ENCODE results near the gene PKNOX2. TPM values are rescaled to one million over a fixed set of nuclear protein-coding genes. Genes with fewer than 3 reads are reported as not detected.

PKNOX2 gene
- total RNA-seq, 4 donors from 2014 or later, result 1.2 to 5.7 (median 2.2) TPM

- ATAC-seq, result no peak
- Histone ChIP-seq H3K27ac (no peak overlapping the region), H3K4me3 (no peak overlapping the region), H3K9me3 (no peaks in the 10 kb centered on the region), H3K36me3 (no peaks in the 10 kb centered on the region), H3K27me3 (no peaks in the 10 kb centered on the region), H3K4me1 (peaks cover 0 to 10% (median 2%) of the 10 kb centered on the region in 3 donors)
- 84% methylated on average over 5 of the region's 9 CpGs; no CpG with 5 or more reads in 1 of the 2 donors for WGBS, 2 donors (ENCODE audit: low coverage in 1 of 2)
- TF ChIP-seq CTCF (IDR thresholded peaks at IDR 0.05) (no peak), POLR2A (IDR thresholded peaks at IDR 0.05) (no peak), EP300 (IDR thresholded peaks at IDR 0.05) (no peak), POLR2AphosphoS5 (IDR thresholded peaks at IDR 0.05) (no peak)
These were observed 64.4 kb downstream of the PKNOX2 start for GRCh38 chr11:125228993-125229392.

GRCh38 chr11:125229916-125230315 is 65.4 kb downstream of the PKNOX2 start:
- no peaks in the 10 kb centered on the region for H3K9me3 ChIP-seq
- H3K27me3 ChIP-seq, result no peaks in the 10 kb centered on the region
- no peak overlapping the region for H3K4me3 ChIP-seq
- ATAC-seq, result no peak
- H3K36me3 ChIP-seq, result no peaks in the 10 kb centered on the region
- H3K27ac ChIP-seq, result no peak overlapping the region
- 80% methylated on average over 1 of the region's 2 CpGs; no CpG with 5 or more reads in 1 of the 2 donors for WGBS, 2 donors (ENCODE audit: low coverage in 1 of 2)
- H3K4me1 ChIP-seq, result peaks cover 0 to under 1% (median 0%) of the 10 kb centered on the region in 3 donors
- TF ChIP-seq POLR2A (IDR thresholded peaks at IDR 0.05) (no peak), POLR2AphosphoS5 (IDR thresholded peaks at IDR 0.05) (no peak), EP300 (IDR thresholded peaks at IDR 0.05) (no peak), CTCF (IDR thresholded peaks at IDR 0.05) (no peak)

- H3K4me3 ChIP-seq, result no peak overlapping the region
- H3K9me3 ChIP-seq, result peaks cover 0 to 5% (median 0%) of the 10 kb centered on the region in 3 donors
- TF ChIP-seq EP300 (IDR thresholded peaks at IDR 0.05) (no peak), CTCF (IDR thresholded peaks at IDR 0.05) (no peak), POLR2A (IDR thresholded peaks at IDR 0.05) (no peak), POLR2AphosphoS5 (IDR thresholded peaks at IDR 0.05) (no peak)
- H3K27me3 ChIP-seq, result no peaks in the 10 kb centered on the region
- no peaks in the 10 kb centered on the region for H3K36me3 ChIP-seq
- H3K27ac ChIP-seq, result no peak overlapping the region
- H3K4me1 ChIP-seq, result no peaks in the 10 kb centered on the region
- 100% methylated on average over 1 of the region's 1 CpG; no CpG with 5 or more reads in 1 of the 2 donors for WGBS, 2 donors (ENCODE audit: low coverage in 1 of 2)
- ATAC-seq, result no peak
These were observed 68.6 kb downstream of the PKNOX2 start for GRCh38 chr11:125233116-125233515.

GRCh38 chr11:125233736-125234275 is 69.3 kb downstream of the PKNOX2 start:
- no peak for ATAC-seq
- no peaks in the 10 kb centered on the region for H3K27me3 ChIP-seq
- H3K27ac ChIP-seq, result no peak overlapping the region
- no peaks in the 10 kb centered on the region for H3K4me1 ChIP-seq
- TF ChIP-seq POLR2AphosphoS5 (IDR thresholded peaks at IDR 0.05), result no peak
- no peak for TF ChIP-seq POLR2A (IDR thresholded peaks at IDR 0.05)
- TF ChIP-seq EP300 (IDR thresholded peaks at IDR 0.05), result no peak
- no peak for TF ChIP-seq CTCF (IDR thresholded peaks at IDR 0.05)
- H3K4me3 ChIP-seq, result no peak overlapping the region
- peaks cover 0 to 5% (median 0%) of the 10 kb centered on the region in 3 donors for H3K9me3 ChIP-seq
- no peaks in the 10 kb centered on the region for H3K36me3 ChIP-seq
- WGBS, 2 donors (ENCODE audit: low coverage in 1 of 2), result 66 to 84% methylated on average over 7 to 8 of the region's 8 CpGs

GRCh38 chr11:125235071-125235471 is 70.5 kb downstream of the PKNOX2 start:
- 72 to 87% methylated on average over 5 of the region's 5 CpGs for WGBS, 2 donors (ENCODE audit: low coverage in 1 of 2)

More at GRCh38 chr11:125235071-125235471, 70.5 kb downstream of the PKNOX2 start:
- Histone ChIP-seq H3K4me1 (no peaks in the 10 kb centered on the region), H3K36me3 (no peaks in the 10 kb centered on the region), H3K27ac (no peak overlapping the region), H3K27me3 (no peaks in the 10 kb centered on the region), H3K9me3 (peaks cover 0 to 5% (median 0%) of the 10 kb centered on the region in 3 donors), H3K4me3 (no peak overlapping the region)
- ATAC-seq, result no peak
- TF ChIP-seq POLR2A (IDR thresholded peaks at IDR 0.05), result no peak
- TF ChIP-seq POLR2AphosphoS5 (IDR thresholded peaks at IDR 0.05), result no peak
- no peak for TF ChIP-seq EP300 (IDR thresholded peaks at IDR 0.05)
- no peak for TF ChIP-seq CTCF (IDR thresholded peaks at IDR 0.05)

All from gastroesophageal sphincter (tissue), 4 donors.